Raji (cell line): ENCODE results near the gene CST7.

ENCODE experiments used
- POLR2A ChIP-seq: IDR thresholded peaks from 2 replicates; pipeline ENCODE4 v1.6.1; 2011; ENCODE audit warnings: low read depth, low read length, control low read depth; ENCODE audit not compliant: insufficient read depth

Gene CST7

GRCh38 chr20:24948939-24949679 is at the start of gene CST7:
Gene CST7 (plus strand): TSS chr20:24949269. CDS start chr20:24949506, 237 bp downstream.
- no peak for TF ChIP-seq POLR2A

- TF ChIP-seq POLR2A: no peak
These were observed 42.3 kb upstream of the CST7 start for GRCh38 chr20:24906806-24907205.

GRCh38 chr20:24908642-24909041 is 40.4 kb upstream of the CST7 start:
- TF ChIP-seq POLR2A: no peak

GRCh38 chr20:24909086-24909780 is 39.8 kb upstream of the CST7 start:
- TF ChIP-seq POLR2A: no peak

- TF ChIP-seq POLR2A: no peak
These were observed 39.2 kb upstream of the CST7 start for GRCh38 chr20:24909861-24910260.

GRCh38 chr20:24910461-24910860 is 38.6 kb upstream of the CST7 start:
- no peak for TF ChIP-seq POLR2A

- no peak for TF ChIP-seq POLR2A
These were observed 37.6 kb upstream of the CST7 start for GRCh38 chr20:24911461-24911860.

GRCh38 chr20:24912397-24913075 is 36.5 kb upstream of the CST7 start:
- no peak for TF ChIP-seq POLR2A

- TF ChIP-seq POLR2A: no peak
These were observed 35.9 kb upstream of the CST7 start for GRCh38 chr20:24913076-24913628.

GRCh38 chr20:24914388-24915241 is 34.5 kb upstream of the CST7 start:
- TF ChIP-seq POLR2A: no peak

GRCh38 chr20:24915440-24915839 is 33.6 kb upstream of the CST7 start:
- no peak for TF ChIP-seq POLR2A

- TF ChIP-seq POLR2A: no peak
These were observed 33.2 kb upstream of the CST7 start for GRCh38 chr20:24915892-24916291.

- TF ChIP-seq POLR2A: no peak
These were observed 32.7 kb upstream of the CST7 start for GRCh38 chr20:24916412-24916811.

- TF ChIP-seq POLR2A: no peak
These were observed 32.0 kb upstream of the CST7 start for GRCh38 chr20:24917056-24917455.
